Measurements from ENCODE around the gene ZNF768. TPM values are rescaled to one million over a fixed set of nuclear protein-coding genes. Genes with fewer than 3 reads are reported as not detected.

ZNF768 gene
- total RNA-seq, 4 donors from 2014 or later: 13.6 to 24.5 (median 20.6) TPM

- H3K27ac ChIP-seq: no peak overlapping the region
- H3K27me3 ChIP-seq: no peaks in the 10 kb centered on the region
- no peaks in the 10 kb centered on the region for H3K9me3 ChIP-seq
- H3K36me3 ChIP-seq: peaks cover 0 to 16% (median 0%) of the 10 kb centered on the region in 3 donors
- H3K4me3 ChIP-seq: no peak overlapping the region
- TF ChIP-seq, protein P1, sequence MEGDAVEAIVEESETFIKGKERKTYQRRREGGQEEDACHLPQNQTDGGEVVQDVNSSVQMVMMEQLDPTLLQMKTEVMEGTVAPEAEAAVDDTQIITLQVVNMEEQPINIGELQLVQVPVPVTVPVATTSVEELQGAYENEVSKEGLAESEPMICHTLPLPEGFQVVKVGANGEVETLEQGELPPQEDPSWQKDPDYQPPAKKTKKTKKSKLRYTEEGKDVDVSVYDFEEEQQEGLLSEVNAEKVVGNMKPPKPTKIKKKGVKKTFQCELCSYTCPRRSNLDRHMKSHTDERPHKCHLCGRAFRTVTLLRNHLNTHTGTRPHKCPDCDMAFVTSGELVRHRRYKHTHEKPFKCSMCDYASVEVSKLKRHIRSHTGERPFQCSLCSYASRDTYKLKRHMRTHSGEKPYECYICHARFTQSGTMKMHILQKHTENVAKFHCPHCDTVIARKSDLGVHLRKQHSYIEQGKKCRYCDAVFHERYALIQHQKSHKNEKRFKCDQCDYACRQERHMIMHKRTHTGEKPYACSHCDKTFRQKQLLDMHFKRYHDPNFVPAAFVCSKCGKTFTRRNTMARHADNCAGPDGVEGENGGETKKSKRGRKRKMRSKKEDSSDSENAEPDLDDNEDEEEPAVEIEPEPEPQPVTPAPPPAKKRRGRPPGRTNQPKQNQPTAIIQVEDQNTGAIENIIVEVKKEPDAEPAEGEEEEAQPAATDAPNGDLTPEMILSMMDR (IDR thresholded peaks at IDR 0.05): no peak
- TF ChIP-seq POLR2A (IDR thresholded peaks at IDR 0.05): no peak
- no peak for DNase-seq
- 82 to 93% methylated on average over 3 to 5 of the region's 7 CpGs for WGBS, 2 donors
- intact Hi-C loops (cut with DNase I): no loop called here
- H3K4me1 ChIP-seq: peaks cover 0 to 26% (median 0%) of the 10 kb centered on the region in 3 donors
These were observed 4.9 kb downstream of the ZNF768 start for GRCh38 chr16:30521476-30521872.

DNA sequence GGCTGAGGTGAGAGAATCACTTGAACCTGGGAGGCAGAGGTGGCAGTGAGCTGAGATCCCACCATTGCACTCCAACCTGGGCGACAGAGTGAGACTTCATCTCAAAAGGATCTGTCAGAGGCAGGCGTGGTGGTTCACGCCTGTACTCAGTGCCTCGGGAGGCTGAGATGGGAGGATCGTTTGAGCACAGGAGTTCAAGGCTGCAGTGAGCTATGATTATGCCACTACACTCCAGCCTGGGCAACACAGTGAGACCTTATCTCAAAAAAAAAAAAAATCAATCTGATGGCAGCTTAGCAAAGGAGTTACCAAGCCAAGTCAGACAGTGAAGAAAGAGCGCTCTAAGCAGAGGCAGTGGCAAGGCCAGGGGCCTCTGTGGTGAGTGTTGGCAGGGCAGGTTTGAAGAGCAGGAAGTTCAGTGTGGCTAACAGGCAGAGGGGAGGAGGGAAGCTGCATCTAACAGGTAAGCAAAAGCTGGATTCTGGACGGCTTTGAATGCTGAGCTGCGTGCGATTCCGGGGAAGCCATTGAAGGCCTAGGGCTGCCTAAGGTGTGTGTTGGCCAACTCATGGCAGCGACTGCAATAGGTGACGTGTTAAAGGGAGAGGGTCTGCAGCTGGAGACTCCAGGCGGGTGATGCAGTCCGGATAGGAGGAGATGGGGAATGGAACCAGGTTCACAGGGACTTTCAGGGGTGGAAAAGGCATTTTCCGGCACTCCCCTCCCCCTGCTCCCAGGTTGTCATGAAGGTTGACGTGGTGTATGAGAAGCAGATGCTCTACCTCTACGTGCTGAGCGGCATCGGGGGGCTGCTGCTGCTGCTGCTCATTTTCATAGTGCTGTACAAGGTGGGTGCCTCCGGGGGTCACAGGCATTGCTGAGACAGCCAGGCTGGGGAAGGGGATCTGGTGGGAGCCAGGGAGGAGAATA lies 7.0 kb downstream of the ZNF768 start:
- WGBS, 2 donors: 85 to 92% methylated on average over 15 to 19 of the region's 20 CpGs
- no peak for TF ChIP-seq POLR2A (IDR thresholded peaks at IDR 0.05)
- TF ChIP-seq, protein P1 (IDR thresholded peaks at IDR 0.05): no peak
- Histone ChIP-seq H3K4me3 (no peak overlapping the region), H3K27me3 (no peaks in the 10 kb centered on the region), H3K4me1 (peaks cover 0 to 7% (median 0%) of the 10 kb centered on the region in 3 donors), H3K36me3 (peaks cover 0 to 6% (median 0%) of the 10 kb centered on the region in 3 donors), H3K27ac (no peak overlapping the region), H3K9me3 (no peaks in the 10 kb centered on the region)
- intact Hi-C loops (cut with DNase I): no loop called here
- DNase-seq: no peak

DNA sequence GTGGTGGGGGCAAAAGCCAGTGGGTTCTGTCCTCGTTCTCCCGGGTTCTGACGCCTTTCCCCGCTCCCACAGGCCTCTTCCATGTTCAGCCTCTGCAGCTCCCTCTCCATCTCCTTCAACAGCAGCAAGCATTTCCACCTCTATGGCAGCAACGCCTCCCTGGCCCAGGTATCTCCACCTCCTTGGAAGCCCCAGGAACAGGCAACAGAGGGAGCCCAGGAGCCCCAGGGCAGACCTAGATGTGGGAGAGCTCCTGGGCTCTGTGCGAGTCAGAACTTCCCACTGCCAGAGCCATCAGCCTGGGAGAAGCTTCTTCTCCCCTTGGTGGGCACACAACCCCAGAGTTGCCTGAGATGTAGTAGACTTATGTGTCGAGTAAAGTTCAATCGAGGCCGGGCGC lies 7.8 kb downstream of the ZNF768 start:
- peaks cover 0 to 3% (median 0%) of the 10 kb centered on the region in 3 donors for H3K4me1 ChIP-seq
- DNase-seq: no peak
- TF ChIP-seq POLR2A (IDR thresholded peaks at IDR 0.05): no peak
- TF ChIP-seq, protein P1 (IDR thresholded peaks at IDR 0.05): no peak
- H3K4me3 ChIP-seq: no peak overlapping the region
- WGBS, 2 donors: 84 to 91% methylated on average over 7 to 9 of the region's 10 CpGs
- H3K36me3 ChIP-seq: no peaks in the 10 kb centered on the region
- no peak overlapping the region for H3K27ac ChIP-seq
- H3K9me3 ChIP-seq: no peaks in the 10 kb centered on the region
- no peaks in the 10 kb centered on the region for H3K27me3 ChIP-seq
- intact Hi-C loops (cut with DNase I): no loop called here

GRCh38 chr16:30515275-30515674 lies 11.1 kb downstream of the ZNF768 start:
- H3K36me3 ChIP-seq: no peaks in the 10 kb centered on the region
- no peaks in the 10 kb centered on the region for H3K9me3 ChIP-seq
- no peak for DNase-seq
- 82 to 84% methylated on average over 2 of the region's 2 CpGs for WGBS, 2 donors
- H3K4me1 ChIP-seq: no peaks in the 10 kb centered on the region
- H3K4me3 ChIP-seq: no peak overlapping the region
- H3K27ac ChIP-seq: no peak overlapping the region
- no peaks in the 10 kb centered on the region for H3K27me3 ChIP-seq
- TF ChIP-seq, protein P1 (IDR thresholded peaks at IDR 0.05): no peak
- no peak for TF ChIP-seq POLR2A (IDR thresholded peaks at IDR 0.05)
- intact Hi-C loops (cut with DNase I): no loop called here

GRCh38 chr16:30511509-30511908 lies 14.9 kb downstream of the ZNF768 start:
- Histone ChIP-seq H3K4me3 (no peak overlapping the region), H3K4me1 (no peaks in the 10 kb centered on the region), H3K27me3 (no peaks in the 10 kb centered on the region), H3K36me3 (no peaks in the 10 kb centered on the region), H3K27ac (no peak overlapping the region), H3K9me3 (no peaks in the 10 kb centered on the region)
- intact Hi-C loops (cut with DNase I): no loop called here
- no peak for DNase-seq
- WGBS, 2 donors: 85 to 100% methylated on average over 1 to 3 of the region's 3 CpGs
- TF ChIP-seq, protein P1 (IDR thresholded peaks at IDR 0.05): no peak
- no peak for TF ChIP-seq POLR2A (IDR thresholded peaks at IDR 0.05)

All from esophagus squamous epithelium (tissue), 5 donors.